ENCODE data around the gene SMAD7. TPM values are rescaled to one million over a fixed set of nuclear protein-coding genes. Genes with fewer than 3 reads are reported as not detected.

The SMAD7 gene
- total RNA-seq, 6 experiments from 2014 or later, result 29.6 to 35.8 (median 30.7) TPM

DNA sequence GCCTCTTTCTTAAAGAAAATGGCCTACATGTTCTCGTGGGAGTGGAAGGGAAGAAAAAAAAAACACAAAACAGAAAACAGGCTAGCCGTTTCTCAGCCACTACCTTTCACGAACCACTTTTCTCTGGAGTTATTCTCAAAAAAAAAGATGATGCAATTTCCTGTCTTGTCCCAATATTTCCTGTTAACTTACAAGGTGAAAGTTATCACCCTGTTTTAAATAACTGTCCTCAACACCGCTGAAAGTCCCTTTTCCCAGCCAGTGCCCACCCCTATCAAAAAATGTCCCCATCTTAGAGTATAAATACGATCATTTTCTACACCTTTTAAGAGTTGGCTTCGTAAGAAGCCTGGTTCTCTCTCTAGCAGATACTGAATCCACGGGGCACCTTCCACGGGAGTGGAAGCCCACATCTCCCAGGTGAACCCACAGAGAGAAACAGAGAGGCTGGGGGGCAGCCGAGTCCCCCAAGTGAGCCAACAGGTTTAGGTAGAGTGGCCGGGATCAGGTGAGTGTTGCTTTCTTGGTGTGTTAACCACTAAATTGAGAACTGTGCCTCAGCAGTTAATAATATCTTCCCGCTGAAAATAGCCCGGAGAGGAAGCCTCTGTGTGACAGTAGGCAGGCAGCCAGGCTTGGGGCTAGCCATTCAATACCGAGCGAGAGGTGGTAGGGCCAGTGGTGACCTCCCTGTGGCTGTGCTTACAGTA is 15.9 kb downstream of the SMAD7 start:
- H3K4me1 Mint-ChIP-seq (ENCODE audit: low read depth), result peaks cover 100% of the 10 kb centered on the region
- TF ChIP-seq, protein P1, sequence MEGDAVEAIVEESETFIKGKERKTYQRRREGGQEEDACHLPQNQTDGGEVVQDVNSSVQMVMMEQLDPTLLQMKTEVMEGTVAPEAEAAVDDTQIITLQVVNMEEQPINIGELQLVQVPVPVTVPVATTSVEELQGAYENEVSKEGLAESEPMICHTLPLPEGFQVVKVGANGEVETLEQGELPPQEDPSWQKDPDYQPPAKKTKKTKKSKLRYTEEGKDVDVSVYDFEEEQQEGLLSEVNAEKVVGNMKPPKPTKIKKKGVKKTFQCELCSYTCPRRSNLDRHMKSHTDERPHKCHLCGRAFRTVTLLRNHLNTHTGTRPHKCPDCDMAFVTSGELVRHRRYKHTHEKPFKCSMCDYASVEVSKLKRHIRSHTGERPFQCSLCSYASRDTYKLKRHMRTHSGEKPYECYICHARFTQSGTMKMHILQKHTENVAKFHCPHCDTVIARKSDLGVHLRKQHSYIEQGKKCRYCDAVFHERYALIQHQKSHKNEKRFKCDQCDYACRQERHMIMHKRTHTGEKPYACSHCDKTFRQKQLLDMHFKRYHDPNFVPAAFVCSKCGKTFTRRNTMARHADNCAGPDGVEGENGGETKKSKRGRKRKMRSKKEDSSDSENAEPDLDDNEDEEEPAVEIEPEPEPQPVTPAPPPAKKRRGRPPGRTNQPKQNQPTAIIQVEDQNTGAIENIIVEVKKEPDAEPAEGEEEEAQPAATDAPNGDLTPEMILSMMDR (IDR thresholded peaks at IDR 0.05), result no peak
- DNase-seq, result no peak
- H3K27ac Mint-ChIP-seq, result peak overlapping the region; percentile 93
- peaks cover 7% of the 10 kb centered on the region for H3K27me3 Mint-ChIP-seq (ENCODE audit: insufficient read depth)
- H3K9me3 Mint-ChIP-seq, result no peaks in the 10 kb centered on the region
- peaks cover 36% of the 10 kb centered on the region for H3K36me3 Mint-ChIP-seq (ENCODE audit: low read depth)
- peak overlapping the region; percentile 27 for H3K4me3 Mint-ChIP-seq

DNA sequence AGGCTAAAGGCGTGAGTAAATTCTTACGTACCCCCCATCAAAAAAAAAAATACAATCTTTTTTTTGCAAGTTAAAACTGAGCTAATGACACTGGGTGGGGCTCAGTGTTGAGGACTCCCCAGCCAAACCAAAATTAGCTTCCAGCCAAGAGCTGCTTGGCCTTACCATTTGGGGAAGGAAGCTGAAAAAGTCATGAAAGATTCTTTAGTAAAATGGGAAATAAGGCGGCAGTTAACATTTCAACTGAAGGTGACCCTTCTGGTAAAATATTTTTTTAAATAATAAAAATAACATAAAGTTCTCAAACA is 16.4 kb downstream of the SMAD7 start:
- Mint-ChIP-seq H3K9me3 (no peaks in the 10 kb centered on the region), H3K4me1 (ENCODE audit: low read depth) (peaks cover 100% of the 10 kb centered on the region), H3K27ac (peak overlapping the region; percentile 93), H3K4me3 (peak overlapping the region; percentile 22; the same call in 1 of the 2 replicates), H3K27me3 (ENCODE audit: insufficient read depth) (peaks cover 2% of the 10 kb centered on the region), H3K36me3 (ENCODE audit: low read depth) (peaks cover 33% of the 10 kb centered on the region)
- TF ChIP-seq, protein P1 (IDR thresholded peaks at IDR 0.05), result no peak
- no peak for DNase-seq

DNA sequence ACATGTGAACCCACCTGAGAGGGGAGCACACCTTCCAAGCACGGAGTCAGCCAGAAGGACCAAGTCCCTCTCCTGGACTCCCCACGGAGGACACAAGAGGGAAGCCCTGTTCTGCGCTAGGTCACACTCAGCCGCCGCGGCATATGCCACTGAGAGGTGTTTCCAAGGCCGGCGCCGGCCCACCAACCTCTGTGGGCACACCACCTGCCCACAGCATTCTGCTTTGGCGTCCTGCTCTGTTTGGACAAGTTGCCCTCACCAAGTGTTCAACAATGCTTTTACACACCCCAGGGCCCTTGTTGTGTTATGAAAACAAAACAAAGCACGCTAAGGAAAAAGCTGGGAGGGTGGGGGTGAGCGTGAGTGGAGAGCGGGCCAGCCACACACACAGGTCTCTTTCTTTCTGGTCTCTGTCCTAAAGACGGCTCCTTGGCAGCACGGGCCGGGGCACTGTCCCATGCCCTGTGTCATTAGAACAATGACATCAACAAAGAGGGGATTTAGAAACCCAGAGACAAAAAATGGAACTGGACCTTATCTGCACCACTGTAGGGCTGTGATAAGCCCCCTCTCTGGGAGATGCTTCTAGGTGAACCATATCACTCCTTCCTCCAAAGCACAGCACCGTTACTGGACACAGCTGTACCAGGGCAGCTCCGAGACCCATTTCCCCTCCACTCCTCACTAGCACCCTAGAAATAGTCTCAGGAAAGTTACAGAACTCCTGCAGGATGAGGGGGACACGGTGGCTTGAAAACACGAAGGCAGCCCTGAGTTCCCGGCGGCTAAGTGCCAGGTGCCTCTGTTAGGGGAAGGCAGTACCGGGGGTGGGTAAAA is 17.0 kb downstream of the SMAD7 start:
- TF ChIP-seq, protein P1 (IDR thresholded peaks at IDR 0.05), result no peak
- no peak for DNase-seq
- H3K27me3 Mint-ChIP-seq (ENCODE audit: insufficient read depth), result peaks cover 2% of the 10 kb centered on the region
- peaks cover 100% of the 10 kb centered on the region for H3K4me1 Mint-ChIP-seq (ENCODE audit: low read depth)
- peaks cover 34% of the 10 kb centered on the region for H3K36me3 Mint-ChIP-seq (ENCODE audit: low read depth)
- peak overlapping the region; percentile 93 for H3K27ac Mint-ChIP-seq
- H3K4me3 Mint-ChIP-seq, result peak overlapping the region; percentile 22; the same call in 1 of the 2 replicates
- no peaks in the 10 kb centered on the region for H3K9me3 Mint-ChIP-seq

DNA sequence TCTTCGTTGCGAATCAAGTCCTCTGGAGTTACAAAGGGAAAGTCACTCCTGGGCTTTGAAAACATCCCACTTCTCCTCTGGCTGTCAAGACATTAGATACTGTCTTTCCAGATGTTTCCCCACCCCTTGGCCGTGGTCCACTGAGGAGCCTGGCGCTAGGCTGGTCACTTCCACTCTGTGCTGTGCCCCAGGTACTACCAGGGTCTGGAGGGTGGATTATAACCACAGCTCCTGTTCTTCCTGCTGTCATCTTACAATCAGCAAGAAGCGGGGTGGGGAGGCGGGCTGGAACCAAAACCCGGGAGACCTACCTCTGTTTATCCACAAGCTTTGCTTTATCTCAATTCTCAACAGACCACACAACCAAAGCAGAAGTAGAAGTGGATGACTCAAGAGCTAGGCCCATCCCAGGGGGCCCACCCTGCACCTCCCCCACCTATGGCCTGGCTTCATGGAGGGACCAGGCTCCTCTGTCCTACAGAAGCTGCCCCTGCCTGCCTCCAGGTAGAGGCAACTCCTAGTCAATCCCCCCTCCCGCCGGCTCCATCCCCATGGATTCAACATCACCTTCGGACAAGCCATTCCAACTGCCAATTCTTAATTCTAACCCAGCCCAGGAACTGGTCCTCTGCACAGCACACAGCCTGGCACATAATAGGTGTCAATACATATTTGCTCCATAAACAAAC is 17.8 kb downstream of the SMAD7 start:
- H3K4me1 Mint-ChIP-seq (ENCODE audit: low read depth), result peaks cover 100% of the 10 kb centered on the region
- H3K36me3 Mint-ChIP-seq (ENCODE audit: low read depth), result peaks cover 30% of the 10 kb centered on the region
- peaks cover 2% of the 10 kb centered on the region for H3K27me3 Mint-ChIP-seq (ENCODE audit: insufficient read depth)
- DNase-seq, result no peak
- TF ChIP-seq, protein P1 (IDR thresholded peaks at IDR 0.05), result no peak
- peak overlapping the region; percentile 93 for H3K27ac Mint-ChIP-seq
- no peaks in the 10 kb centered on the region for H3K9me3 Mint-ChIP-seq
- peak overlapping the region; percentile 71 for H3K4me3 Mint-ChIP-seq

DNA sequence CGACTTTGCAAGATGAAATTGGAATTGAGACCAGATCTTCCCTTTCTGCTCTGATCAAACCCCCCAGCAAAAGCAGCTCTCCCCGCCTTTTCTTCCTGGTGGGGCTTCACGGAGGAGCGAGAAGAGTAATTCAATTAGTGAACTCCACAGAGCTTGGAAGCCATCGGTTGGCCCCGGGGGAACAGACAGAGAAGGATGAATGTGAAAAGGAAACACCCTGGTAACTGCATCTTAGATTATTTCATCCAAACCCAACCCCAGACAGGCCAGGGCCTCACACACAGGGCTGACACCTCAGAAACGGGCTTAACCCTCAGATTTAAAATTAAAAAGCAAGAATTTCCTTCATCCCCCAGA is 18.3 kb downstream of the SMAD7 start:
- H3K36me3 Mint-ChIP-seq (ENCODE audit: low read depth), result peaks cover 29% of the 10 kb centered on the region
- peak overlapping the region; percentile 93 for H3K27ac Mint-ChIP-seq
- H3K9me3 Mint-ChIP-seq, result no peaks in the 10 kb centered on the region
- H3K4me1 Mint-ChIP-seq (ENCODE audit: low read depth), result peaks cover 100% of the 10 kb centered on the region
- peak overlapping the region; percentile 71 for H3K4me3 Mint-ChIP-seq
- TF ChIP-seq, protein P1 (IDR thresholded peaks at IDR 0.05), result no peak
- no peak for DNase-seq
- H3K27me3 Mint-ChIP-seq (ENCODE audit: insufficient read depth), result peaks cover 2% of the 10 kb centered on the region; the same call in 1 of the 2 replicates
